H9 (cell line): Measurements from ENCODE around the gene KCNMA1. TPM values are rescaled to one million over a fixed set of nuclear protein-coding genes. Genes with fewer than 3 reads are reported as not detected.

Experiments
- DNase-seq: peaks from one replicate; pipeline ENCODE4 v3.0.0-alpha.2; 2017
- H2AFZ ChIP-seq: one replicate; pipeline ENCODE4 v1.6.1; 2013; ENCODE audit warnings: mild to moderate bottlenecking, low read length, control low read depth, moderate library complexity
- H2AK5ac ChIP-seq: 2 replicates; pipeline ENCODE4 v1.6.1; 2013; ENCODE audit warnings: low read length, control low read depth, mixed read lengths; ENCODE audit not compliant: insufficient read length
- H2BK120ac ChIP-seq: one replicate; pipeline ENCODE4 v1.6.1; 2013; ENCODE audit warnings: low read depth, mild to moderate bottlenecking, low read length, control low read depth, inconsistent platforms; ENCODE audit not compliant: poor library complexity, severe bottlenecking
- H2BK12ac ChIP-seq: 2 replicates; pipeline ENCODE4 v1.6.1; 2013; ENCODE audit warnings: low read length, control low read depth, mixed read lengths, low read depth; ENCODE audit not compliant: insufficient read length
- H2BK15ac ChIP-seq: 2 replicates; pipeline ENCODE4 v1.6.1; 2013; ENCODE audit warnings: low read depth, low read length, control low read depth
- H2BK20ac ChIP-seq: one replicate; pipeline ENCODE4 v1.6.1; 2013; ENCODE audit warnings: low read depth, mild to moderate bottlenecking, low read length, control low read depth, inconsistent platforms; ENCODE audit not compliant: poor library complexity, severe bottlenecking
- H2BK5ac ChIP-seq: 2 replicates; pipeline ENCODE4 v1.6.1; 2013; ENCODE audit warnings: low read length, control low read depth, mixed read lengths; ENCODE audit not compliant: insufficient read length
- H3K14ac ChIP-seq: 2 replicates; pipeline ENCODE4 v1.6.1; 2013; ENCODE audit warnings: low read length, control low read depth; ENCODE audit not compliant: insufficient read depth
- H3K18ac ChIP-seq: 2 replicates; pipeline ENCODE4 v1.6.1; 2013; ENCODE audit warnings: low read depth, mild to moderate bottlenecking, mixed read lengths, low read length, control low read depth; ENCODE audit not compliant: insufficient read length
- H3K23ac ChIP-seq: 2 replicates; pipeline ENCODE4 v1.6.1; 2013; ENCODE audit warnings: low read length, control low read depth, mixed read lengths, low read depth; ENCODE audit not compliant: insufficient read length
- H3K23me2 ChIP-seq: 2 replicates; pipeline ENCODE4 v1.6.1; 2013; ENCODE audit warnings: low read depth, mild to moderate bottlenecking, mixed read lengths, low read length, control low read depth; ENCODE audit not compliant: insufficient read length, poor library complexity, severe bottlenecking
- H3K27ac ChIP-seq: 2 replicates; pipeline ENCODE4 v1.5.1; 2013; ENCODE audit warnings: low read length, control low read depth, mixed read lengths, low read depth; ENCODE audit not compliant: insufficient read length
- H3K27me3 ChIP-seq: 2 replicates; pipeline ENCODE4 v1.6.1; 2013; ENCODE audit warnings: low read length, control low read depth, inconsistent platforms; ENCODE audit not compliant: insufficient read depth
- H3K4ac ChIP-seq: 2 replicates; pipeline ENCODE4 v1.6.1; 2013; ENCODE audit warnings: low read depth, mild to moderate bottlenecking, control low read depth, inconsistent platforms, low read length, moderate library complexity
- H3K4me1 ChIP-seq: 2 replicates; pipeline ENCODE4 v1.6.1; 2013; ENCODE audit warnings: low read length, control low read depth, inconsistent platforms; ENCODE audit not compliant: insufficient read depth
- H3K4me2 ChIP-seq: 2 replicates; pipeline ENCODE4 v1.6.1; 2013; ENCODE audit warnings: low read length, control low read depth, mixed read lengths; ENCODE audit not compliant: insufficient read length, insufficient read depth
- H3K56ac ChIP-seq: 2 replicates; pipeline ENCODE4 v1.6.1; 2013; ENCODE audit warnings: low read depth, mild to moderate bottlenecking, mixed read lengths, low read length, control low read depth; ENCODE audit not compliant: insufficient read length
- H3K79me1 ChIP-seq: 2 replicates; pipeline ENCODE4 v1.6.1; 2013; ENCODE audit warnings: low read depth, mild to moderate bottlenecking, moderate library complexity, low read length, control low read depth, inconsistent platforms; ENCODE audit not compliant: insufficient read depth, poor library complexity, severe bottlenecking
- H3K79me2 ChIP-seq: 2 replicates; pipeline ENCODE4 v1.6.1; 2013; ENCODE audit warnings: low read length, control low read depth, inconsistent platforms; ENCODE audit not compliant: insufficient read depth
- H3K9ac ChIP-seq: 2 replicates; pipeline ENCODE4 v1.6.1; 2013; ENCODE audit warnings: low read length, control low read depth, mixed read lengths; ENCODE audit not compliant: insufficient read length; ENCODE audit errors: extremely low read depth
- H3K9me3 ChIP-seq: one replicate; pipeline ENCODE4 v1.6.1; 2013; ENCODE audit warnings: low read depth, low read length, inconsistent platforms; ENCODE audit not compliant: control insufficient read depth
- H3T11ph ChIP-seq: one replicate; pipeline ENCODE4 v1.6.1; 2013; ENCODE audit warnings: mild to moderate bottlenecking, low read length, control low read depth, inconsistent platforms
- H4K20me1 ChIP-seq: one replicate; pipeline ENCODE4 v1.6.1; 2013; ENCODE audit not compliant: control insufficient read depth, insufficient read length, insufficient read depth
- H4K5ac ChIP-seq: 2 replicates; pipeline ENCODE4 v1.6.1; 2013; ENCODE audit warnings: low read depth, mild to moderate bottlenecking, mixed read lengths, low read length, control low read depth; ENCODE audit not compliant: insufficient read length
- H4K8ac ChIP-seq: replicated peaks from 2 replicates; pipeline ENCODE4 v1.6.1; 2013; ENCODE audit warnings: low read length, control low read depth, mixed read lengths, low read depth; ENCODE audit not compliant: insufficient read length
- H4K91ac ChIP-seq: 2 replicates; pipeline ENCODE4 v1.6.1; 2013; ENCODE audit warnings: low read depth, mild to moderate bottlenecking, moderate library complexity, mixed read lengths, low read length, control low read depth; ENCODE audit not compliant: insufficient read length
- H3K27ac Mint-ChIP-seq, 3 experiments: 2 replicates in 2 of 3; 3 replicates in 1 of 3; pipeline ENCODE4 v1.8.0; 2020 to 2021; ENCODE audit warnings: mixed read lengths in 3 of 3, mild to moderate bottlenecking in 1 of 3, moderate library complexity in 1 of 3
- H3K27me3 Mint-ChIP-seq: 2 replicates; pipeline ENCODE4 v1.8.0; 2021; ENCODE audit warnings: low read depth, mild to moderate bottlenecking, moderate library complexity, mixed read lengths
- H3K36me3 Mint-ChIP-seq, 3 experiments: 2 replicates in 2 of 3; 3 replicates in 1 of 3; pipeline ENCODE4 v1.8.0; 2020 to 2021; ENCODE audit warnings: low read depth in 3 of 3, mixed read lengths in 3 of 3; ENCODE audit not compliant: insufficient read depth in 1 of 3
- H3K4me1 Mint-ChIP-seq, 2 experiments: 2 replicates each; pipeline ENCODE4 v1.8.0; 2020; ENCODE audit warnings: mixed read lengths in 2 of 2
- H3K4me3 Mint-ChIP-seq, 2 experiments: 2 replicates in 1 of 2; 3 replicates in 1 of 2; pipeline ENCODE4 v1.8.0; 2020 to 2021; ENCODE audit warnings: mild to moderate bottlenecking in 2 of 2, mixed read lengths in 2 of 2, moderate library complexity in 1 of 2
- H3K9me3 Mint-ChIP-seq, 2 experiments: 2 replicates in 1 of 2; 3 replicates in 1 of 2; pipeline ENCODE4 v1.8.0; 2020; ENCODE audit warnings: mild to moderate bottlenecking in 2 of 2, mixed read lengths in 2 of 2, moderate library complexity in 1 of 2
- CTCF ChIP-seq: fragments of 200-600 bp; sonication (generic); conservative IDR thresholded peaks from 3 replicates; pipeline ENCODE4 v1.8.0; 2021; ENCODE audit warnings: antibody characterized with exemption, mild to moderate bottlenecking
- WGBS: extraction: QIAGEN DNeasy Blood & Tissue Kit; methylation state at CpG from one replicate; pipeline ENCODE4 v1.1.7; 2013; ENCODE audit warnings: missing lambda C conversion rate, low lambda C conversion rate, mixed read lengths; ENCODE audit not compliant: insufficient read length; ENCODE audit errors: extremely low coverage; 5-methylcytosine and 5-hydroxymethylcytosine counted together
- total RNA-seq: library from RNA; stranded (reverse); gene quantifications from 2 replicates; pipeline ENCODE4 v1.2.1, GENCODE V29; 2021

KCNMA1 gene
- total RNA-seq, 1 experiment from 2014 or later: 2.0 TPM

GRCh38 chr10:76991621-76992020 lies 646.0 kb downstream of the KCNMA1 start:
- Histone ChIP-seq H3K4me1 (no peaks in the 10 kb centered on the region), H4K8ac (no peak overlapping the region), H3K9ac (no peak overlapping the region), H4K20me1 (no peaks in the 10 kb centered on the region), H3K4me2 (no peak overlapping the region), H2BK12ac (no peak overlapping the region), H3K79me1 (no peaks in the 10 kb centered on the region), H3T11ph (no peak overlapping the region), H3K23me2 (no peaks in the 10 kb centered on the region), H3K27me3 (no peaks in the 10 kb centered on the region), H3K27ac (no peak overlapping the region), H2BK20ac (no peak overlapping the region), H3K79me2 (no peaks in the 10 kb centered on the region), H3K18ac (no peak overlapping the region), H4K5ac (no peak overlapping the region), H3K9me3 (no peaks in the 10 kb centered on the region), H3K14ac (no peak overlapping the region), H2BK120ac (no peak overlapping the region), H4K91ac (no peak overlapping the region), H2BK5ac (no peak overlapping the region), H2BK15ac (no peak overlapping the region), H3K56ac (no peak overlapping the region), H3K4ac (no peak overlapping the region), H3K23ac (no peak overlapping the region), H2AFZ (no peak overlapping the region), H2AK5ac (no peak overlapping the region)
- Mint-ChIP-seq H3K27me3 (no peaks in the 10 kb centered on the region; the same call in 1 of the 2 replicates), H3K36me3 (no peaks in the 10 kb centered on the region; a peak in 1 of 7 replicates), H3K4me3 (no peak overlapping the region), H3K9me3 (no peaks in the 10 kb centered on the region; a peak in 1 of 5 replicates), H3K4me1 (peaks cover 6 to 13% of the 10 kb centered on the region in 2 experiments; a peak in 3 of 4 replicates), H3K27ac (no peak overlapping the region)
- no peak for TF ChIP-seq CTCF
- no CpG with 5 or more reads among the region's 2 CpGs for WGBS
- no peak for DNase-seq
